Transverse colon (tissue), 4 donors: ENCODE results near the gene IFT74.

Experiments
- EP300 ChIP-seq: sonication (generic); formaldehyde crosslinking; IDR thresholded peaks from one replicate; pipeline ENCODE4 v1.6.1; 2017; ENCODE audit warnings: antibody characterized with exemption, low read depth
- POLR2A ChIP-seq: fragments of 450-650 bp; IDR thresholded peaks from one replicate; pipeline ENCODE4 v1.6.1; 2016; ENCODE audit warnings: antibody characterized with exemption, mild to moderate bottlenecking, moderate library complexity
- POLR2AphosphoS5 ChIP-seq, 3 donors: sonication (generic); formaldehyde crosslinking; IDR thresholded peaks; one replicate each; pipeline ENCODE4 v1.6.1; 2016; ENCODE audit warnings: antibody characterized with exemption in 3 of 3
- TF ChIP-seq, protein P1 (sequence below), 5 experiments: fragments of 200-600 bp in 3 of 5; fragments of 450-650 bp in 2 of 5; sonication (generic) in 3 of 5; IDR thresholded peaks; 1 replicate in 2 of 5; 2 replicates in 3 of 5; pipeline ENCODE4 v1.5.1; 2016 to 2017; ENCODE audit warnings: antibody characterized with exemption in 5 of 5, inconsistent platforms in 3 of 5, mild to moderate bottlenecking in 2 of 5, moderate library complexity in 1 of 5

DNA sequence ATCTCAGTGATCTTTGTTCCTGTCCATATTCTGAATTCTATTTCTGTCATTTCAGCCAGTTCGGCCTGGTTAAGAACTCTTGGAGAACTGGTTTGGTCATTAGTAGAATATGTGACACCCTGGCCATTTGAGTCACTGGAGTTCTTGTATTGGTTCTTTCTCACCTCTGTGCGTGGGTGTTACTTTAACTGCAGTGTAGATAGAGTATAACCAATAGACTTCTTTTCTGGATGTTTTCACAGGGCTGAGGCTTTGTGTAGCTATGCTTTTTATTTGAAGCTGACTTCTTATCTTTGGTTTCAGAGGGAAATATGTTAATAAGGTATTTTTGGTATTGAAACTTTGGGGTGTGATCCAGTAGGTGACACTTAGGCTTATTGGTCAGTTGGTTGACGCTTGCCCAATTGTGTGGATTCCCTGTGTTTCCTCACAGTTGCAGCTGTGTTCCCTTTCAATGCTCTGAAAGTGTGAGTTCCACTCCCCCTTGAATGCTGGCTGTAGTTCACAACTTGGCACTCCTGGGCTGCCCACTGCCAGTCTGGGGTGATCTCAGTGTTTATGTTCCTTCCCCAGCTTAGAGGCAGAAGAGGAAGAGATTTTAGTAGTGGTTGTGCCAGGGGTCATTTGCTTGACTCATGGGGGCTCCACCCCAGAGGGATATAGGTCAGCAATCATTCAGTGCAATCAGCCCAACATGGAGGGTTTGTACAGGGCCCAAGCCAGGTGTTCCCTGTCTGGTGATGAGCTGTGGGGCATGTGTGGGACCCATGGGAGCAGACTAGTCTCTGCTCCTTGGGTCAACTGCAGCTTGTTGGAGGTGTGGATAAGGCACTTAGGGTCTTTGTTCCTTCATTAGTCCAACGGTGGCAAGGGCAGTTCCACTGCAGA, 117.9 kb downstream of the IFT74 start:
- no peak for TF ChIP-seq POLR2A
- TF ChIP-seq, protein P1, sequence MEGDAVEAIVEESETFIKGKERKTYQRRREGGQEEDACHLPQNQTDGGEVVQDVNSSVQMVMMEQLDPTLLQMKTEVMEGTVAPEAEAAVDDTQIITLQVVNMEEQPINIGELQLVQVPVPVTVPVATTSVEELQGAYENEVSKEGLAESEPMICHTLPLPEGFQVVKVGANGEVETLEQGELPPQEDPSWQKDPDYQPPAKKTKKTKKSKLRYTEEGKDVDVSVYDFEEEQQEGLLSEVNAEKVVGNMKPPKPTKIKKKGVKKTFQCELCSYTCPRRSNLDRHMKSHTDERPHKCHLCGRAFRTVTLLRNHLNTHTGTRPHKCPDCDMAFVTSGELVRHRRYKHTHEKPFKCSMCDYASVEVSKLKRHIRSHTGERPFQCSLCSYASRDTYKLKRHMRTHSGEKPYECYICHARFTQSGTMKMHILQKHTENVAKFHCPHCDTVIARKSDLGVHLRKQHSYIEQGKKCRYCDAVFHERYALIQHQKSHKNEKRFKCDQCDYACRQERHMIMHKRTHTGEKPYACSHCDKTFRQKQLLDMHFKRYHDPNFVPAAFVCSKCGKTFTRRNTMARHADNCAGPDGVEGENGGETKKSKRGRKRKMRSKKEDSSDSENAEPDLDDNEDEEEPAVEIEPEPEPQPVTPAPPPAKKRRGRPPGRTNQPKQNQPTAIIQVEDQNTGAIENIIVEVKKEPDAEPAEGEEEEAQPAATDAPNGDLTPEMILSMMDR (IDR thresholded peaks at IDR 0.05), result no peak
- no peak for TF ChIP-seq POLR2AphosphoS5 (IDR thresholded peaks at IDR 0.05)
- no peak for TF ChIP-seq EP300
